HK-2 (cell line): ENCODE results near the gene AKAIN1.

ENCODE experiments used
- DNase-seq: peaks from one replicate; pipeline ENCODE4 v3.0.0-alpha.2; 2018; ENCODE audit not compliant: unreplicated experiment

AKAIN1 gene

GRCh38 chr18:5159080-5159479 lies 38.0 kb downstream of the AKAIN1 start:
- DNase-seq: no peak

GRCh38 chr18:5158587-5158986 lies 38.5 kb downstream of the AKAIN1 start:
- no peak for DNase-seq

GRCh38 chr18:5158172-5158571 lies 38.9 kb downstream of the AKAIN1 start:
- no peak for DNase-seq

GRCh38 chr18:5155907-5156287 lies 41.2 kb downstream of the AKAIN1 start:
- no peak for DNase-seq

GRCh38 chr18:5155218-5155906 lies 41.7 kb downstream of the AKAIN1 start:
- no peak for DNase-seq

GRCh38 chr18:5152343-5153020 lies 44.6 kb downstream of the AKAIN1 start:
- DNase-seq: no peak

- no peak for DNase-seq
Measured at GRCh38 chr18:5150894-5151293, 46.2 kb downstream of the AKAIN1 start.

- DNase-seq: no peak
Measured at GRCh38 chr18:5146093-5146492, 51.0 kb downstream of the AKAIN1 start.

- no peak for DNase-seq
Measured at GRCh38 chr18:5145168-5145825, 51.8 kb downstream of the AKAIN1 start.

GRCh38 chr18:5144629-5145028 lies 52.4 kb downstream of the AKAIN1 start:
- DNase-seq: no peak

GRCh38 chr18:5142859-5143258 lies 54.2 kb downstream of the AKAIN1 start:
- DNase-seq: no peak

GRCh38 chr18:5142131-5142530 lies 54.9 kb downstream of the AKAIN1 start:
- DNase-seq: no peak

GRCh38 chr18:5137261-5137660 lies 59.8 kb downstream of the AKAIN1 start:
- DNase-seq: no peak

- DNase-seq: no peak
Measured at GRCh38 chr18:5132987-5133386, 64.1 kb downstream of the AKAIN1 start.

GRCh38 chr18:5122272-5122671 lies 74.8 kb downstream of the AKAIN1 start:
- DNase-seq: no peak

GRCh38 chr18:5110266-5110665 lies 86.8 kb downstream of the AKAIN1 start:
- DNase-seq: no peak

GRCh38 chr18:5107988-5108387 lies 89.1 kb downstream of the AKAIN1 start:
- DNase-seq: peak; percentile 1

GRCh38 chr18:5106730-5107129 lies 90.3 kb downstream of the AKAIN1 start:
- DNase-seq: no peak

GRCh38 chr18:5104246-5104645 lies 92.8 kb downstream of the AKAIN1 start:
- no peak for DNase-seq

- no peak for DNase-seq
Measured at GRCh38 chr18:5103693-5104092, 93.4 kb downstream of the AKAIN1 start.

GRCh38 chr18:5103286-5103685 lies 93.8 kb downstream of the AKAIN1 start:
- no peak for DNase-seq

- no peak for DNase-seq
Measured at GRCh38 chr18:5097116-5097703, 99.8 kb downstream of the AKAIN1 start.

GRCh38 chr18:5095239-5095638 lies 101.8 kb downstream of the AKAIN1 start:
- DNase-seq: no peak
